Activated CD8-positive, alpha-beta memory T cell treated with anti-CD3 and anti-CD28 coated beads for 36 hours (primary cell): ENCODE results near the gene PIANP. TPM values are rescaled to one million over a fixed set of nuclear protein-coding genes. Genes with fewer than 3 reads are reported as not detected.
"Not testable (repeated sequence)": the region's sequence is repeated elsewhere in the genome, so short reads cannot be mapped to it uniquely, and the experiment has no call there.

Experiments used
- CTCF ChIA-PET: fragments of 350-600 bp; sonication (Branson Sonifier 250); formaldehyde crosslinking; loops from one replicate; lab custom pipeline; 2021; ENCODE audit warnings: antibody characterized with exemption; lab: Charles Lee
- POLR2A ChIA-PET: fragments of 350-600 bp; sonication (Branson Sonifier 250); formaldehyde crosslinking; loops from one replicate; lab custom pipeline; 2021; ENCODE audit warnings: antibody characterized with exemption; lab: Charles Lee
- total RNA-seq, 2 experiments: library from RNA; stranded (reverse); gene quantifications; one replicate each; pipeline ENCODE4 v1.2.3, GENCODE V29; 2021

Gene PIANP
- total RNA-seq, 2 experiments from 2014 or later, result 0.55 to 0.80 TPM

DNA sequence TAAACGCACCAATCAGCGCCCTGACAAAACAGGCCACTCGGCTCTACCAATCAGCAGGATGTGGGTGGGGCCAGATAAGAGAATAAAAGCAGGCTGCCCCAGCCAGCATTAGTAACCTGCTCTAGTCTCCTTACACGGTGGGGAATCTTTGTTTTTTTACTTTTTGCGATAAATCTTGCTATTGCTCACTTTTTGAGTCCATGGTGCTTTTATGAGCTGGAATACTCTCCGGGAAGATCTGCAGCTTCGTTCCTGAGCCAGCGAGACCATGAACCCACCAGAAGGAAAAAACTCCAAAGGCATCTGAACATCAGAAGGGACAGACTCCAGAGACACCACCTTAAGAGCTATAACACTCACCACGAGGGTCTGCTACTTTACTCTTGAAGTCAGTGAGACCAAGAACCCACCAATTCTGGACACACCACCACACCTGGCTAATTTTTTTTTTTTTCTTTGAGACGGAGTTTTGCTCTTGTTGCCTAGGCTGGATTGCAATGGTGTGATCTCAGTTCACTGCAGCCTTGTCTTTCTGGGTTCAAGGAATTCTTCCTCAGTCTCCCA lies 16.3 kb upstream of the PIANP start:
- ChIA-PET POLR2A (no interaction called here), CTCF (no interaction called here)

DNA sequence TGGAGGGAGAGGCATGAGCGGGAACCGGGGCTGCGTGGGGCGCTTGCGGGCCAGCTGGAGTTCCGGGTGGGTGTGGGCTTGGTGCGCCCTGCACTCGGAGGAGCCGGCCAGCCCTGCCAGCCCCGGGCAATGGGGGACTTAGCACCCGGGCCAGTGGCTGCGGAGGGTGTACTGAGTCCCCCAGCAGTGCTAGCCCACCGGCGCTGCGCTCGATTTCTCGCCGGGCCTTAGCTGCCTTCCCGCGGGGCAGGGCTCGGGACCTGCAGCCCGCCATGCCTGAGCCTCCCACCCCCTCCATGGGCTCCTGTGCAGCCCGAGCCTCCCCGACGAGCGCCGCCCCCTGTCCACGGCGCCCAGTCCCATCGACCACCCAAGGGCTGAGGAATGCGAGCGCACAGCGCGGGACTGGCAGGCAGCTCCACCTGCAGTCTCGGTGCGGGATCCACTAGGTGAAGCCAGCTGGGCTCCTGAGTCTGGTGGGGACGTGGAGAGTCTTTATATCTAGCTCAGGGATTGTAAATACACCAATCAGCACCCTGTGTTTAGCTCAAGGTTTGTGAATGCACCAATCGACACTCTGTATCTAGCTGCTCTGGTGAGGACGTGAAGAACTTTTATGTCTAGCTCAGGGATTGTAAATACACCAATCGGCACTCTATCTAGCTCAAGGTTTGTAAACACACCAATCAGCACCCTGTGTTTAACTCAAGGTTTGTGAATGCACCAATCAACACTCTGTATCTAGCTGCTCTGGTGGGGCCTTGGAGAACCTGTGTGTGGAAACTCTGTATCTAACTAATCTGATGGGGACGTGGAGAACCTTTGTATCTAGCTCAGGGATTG lies 15.6 kb upstream of the PIANP start:
- CTCF ChIA-PET, result not testable (repeated sequence)

DNA sequence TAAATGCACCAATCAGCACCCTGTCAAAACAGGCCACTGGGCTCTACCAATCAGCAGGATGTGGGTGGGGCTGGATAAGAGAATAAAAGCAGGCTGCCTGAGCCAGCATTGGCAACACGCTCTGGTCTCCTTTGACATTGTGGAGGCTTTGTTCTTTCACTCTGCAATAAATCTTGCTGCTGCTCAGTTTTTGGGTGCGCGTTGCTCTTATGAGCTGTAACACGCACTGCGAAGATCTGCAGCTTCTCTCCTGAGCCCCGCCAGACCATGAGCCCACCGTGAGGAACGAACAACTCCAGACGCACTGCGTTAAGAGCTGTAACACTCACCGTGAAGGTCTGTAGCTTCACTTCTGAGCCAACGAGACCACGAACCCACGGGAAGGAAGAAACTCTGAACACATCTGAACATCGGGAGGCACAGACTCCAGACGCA lies 8.4 kb upstream of the PIANP start:
- ChIA-PET CTCF (no interaction called here), POLR2A (interaction anchor here (0.5 to 1.3 kb wide), 3 partner anchors 15 to 145 kb away, joined by 3 to 8 read pairs (median 3); partner anchors contain the start of gene COPS7A)

More for the DNA sequence above, 15.6 kb upstream of the PIANP start:
- POLR2A ChIA-PET, result not testable (repeated sequence)

DNA sequence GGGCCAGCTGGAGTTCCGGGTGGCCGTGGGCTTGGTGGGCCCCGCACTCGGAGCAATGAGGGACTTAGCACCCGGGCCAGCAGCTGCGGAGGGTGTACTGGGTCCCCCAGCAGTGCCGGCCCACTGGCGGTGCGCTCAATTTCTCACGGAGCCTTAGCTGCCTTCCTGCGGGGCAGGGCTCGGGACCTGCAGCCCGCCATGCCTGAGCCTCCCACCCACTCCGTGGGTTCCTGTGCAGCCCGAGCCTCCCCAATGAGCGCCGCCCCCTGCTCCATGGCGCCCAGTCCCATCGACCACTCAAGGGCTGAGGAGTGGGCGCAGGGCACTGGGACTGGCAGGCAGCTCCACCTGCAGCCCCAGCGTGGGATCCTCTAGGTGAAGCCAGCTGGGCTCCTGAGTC lies 7.7 kb upstream of the PIANP start:
- ChIA-PET POLR2A (interaction anchor here (1.3 kb wide), 1 partner anchor 15 kb away, joined by 8 read pairs; the partner anchor contains the start of gene COPS7A), CTCF (interaction anchor here (0.6 kb wide), 1 partner anchor 51 kb away, joined by 4 read pairs; no protein-coding TSS in a partner anchor)

DNA sequence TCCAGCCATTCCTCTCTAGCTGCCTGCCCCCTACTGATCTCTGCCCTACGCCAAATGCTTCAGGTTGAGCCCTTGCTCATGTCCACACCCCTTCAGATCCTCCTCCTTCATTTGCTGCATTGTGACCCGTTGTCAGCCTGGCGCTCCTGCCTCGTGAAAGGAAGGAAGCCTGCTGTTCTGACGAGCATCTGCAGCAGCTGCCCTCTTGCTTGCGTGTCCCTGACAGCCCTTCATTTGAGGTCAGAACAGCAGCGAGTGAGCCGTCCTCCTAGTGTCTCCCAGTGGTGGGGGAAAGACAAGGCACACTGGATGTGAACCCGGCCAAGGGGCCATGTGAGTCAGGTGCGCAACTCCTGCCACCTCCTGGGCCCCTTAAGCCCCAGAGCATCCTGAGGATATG lies 3.0 kb upstream of the PIANP start:
- POLR2A ChIA-PET, result no interaction called here
- CTCF ChIA-PET, result no interaction called here

DNA sequence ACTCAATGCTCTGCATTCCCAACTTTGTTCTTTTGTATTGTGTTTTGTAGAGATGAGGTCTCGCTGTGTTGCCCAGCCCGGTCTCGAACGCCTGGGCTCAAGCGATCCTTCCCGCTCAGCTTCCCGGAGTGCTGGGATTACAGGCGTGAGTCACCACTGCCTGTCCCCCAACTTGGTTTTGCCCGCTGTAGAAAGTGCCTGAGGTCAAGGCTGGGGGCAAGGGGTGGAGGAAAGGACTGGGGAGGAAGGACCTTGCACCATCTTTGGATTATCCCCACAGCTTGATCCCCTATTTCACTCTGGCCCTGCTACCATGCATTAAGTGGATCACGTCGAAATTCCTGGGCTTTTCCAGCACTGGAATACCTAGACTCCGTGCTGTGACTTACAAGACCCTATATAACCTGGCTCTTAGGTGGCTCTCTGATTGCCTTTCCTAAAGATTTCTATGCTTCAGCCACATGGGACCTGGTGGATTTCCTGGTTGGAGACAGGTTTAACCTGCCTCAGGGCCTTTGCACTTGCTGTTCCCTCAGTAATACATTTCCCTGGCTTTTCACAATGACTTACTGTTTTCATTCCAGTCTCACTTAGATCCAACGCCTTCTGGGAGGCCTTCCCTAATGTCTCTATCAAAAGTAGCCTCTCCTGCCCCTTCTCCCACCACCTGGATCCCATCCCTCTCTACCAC lies 608 bp upstream of the PIANP start:
- ChIA-PET POLR2A (interaction anchor here (1.2 kb wide), 1 partner anchor 12 kb away, joined by 3 read pairs; the partner anchor contains the start of gene ZNF384), CTCF (no interaction called here)

DNA sequence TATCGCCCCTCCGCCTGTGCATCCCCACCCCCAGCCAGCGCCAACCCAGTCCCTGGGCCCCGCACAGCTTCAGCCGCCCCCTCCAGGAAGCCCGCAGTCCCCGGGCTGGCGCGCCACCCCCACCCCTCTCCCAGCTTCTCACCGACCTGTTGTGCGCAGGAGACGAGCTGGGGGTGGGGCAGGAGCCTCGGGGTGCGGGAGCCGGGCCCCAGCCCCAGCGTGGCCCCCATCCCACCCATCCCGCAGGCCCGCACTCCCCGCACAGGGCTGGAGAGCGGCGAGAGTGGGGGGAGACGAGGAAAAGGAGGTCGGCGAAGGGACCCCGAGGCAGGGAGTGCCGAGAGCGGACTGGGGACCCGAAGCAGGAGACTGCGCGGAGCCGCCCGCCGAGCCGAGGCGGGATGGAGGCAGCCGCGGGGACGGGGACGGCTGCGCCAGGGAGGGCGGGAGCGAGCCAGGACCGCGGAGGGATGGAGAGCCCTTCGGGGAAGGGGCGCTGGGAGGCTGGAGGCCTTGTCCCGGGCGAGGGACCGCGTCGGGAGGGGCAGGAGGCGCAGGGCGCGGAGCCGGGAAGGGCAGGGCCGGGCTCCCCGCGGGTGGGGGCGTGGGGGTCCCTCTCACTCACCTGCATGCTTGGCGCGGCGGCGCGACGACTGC lies 498 bp downstream of the PIANP start:
- POLR2A ChIA-PET, result interaction anchor here (0.5 to 0.6 kb wide), 2 partner anchors 128 to 354 kb away, joined by 3 read pairs; partner anchors contain the start of gene P3H3
- CTCF ChIA-PET, result interaction anchor here (0.6 to 1.0 kb wide), 4 partner anchors 10 to 79 kb away, joined by 3 to 4 read pairs (median 3); no protein-coding TSS in a partner anchor

DNA sequence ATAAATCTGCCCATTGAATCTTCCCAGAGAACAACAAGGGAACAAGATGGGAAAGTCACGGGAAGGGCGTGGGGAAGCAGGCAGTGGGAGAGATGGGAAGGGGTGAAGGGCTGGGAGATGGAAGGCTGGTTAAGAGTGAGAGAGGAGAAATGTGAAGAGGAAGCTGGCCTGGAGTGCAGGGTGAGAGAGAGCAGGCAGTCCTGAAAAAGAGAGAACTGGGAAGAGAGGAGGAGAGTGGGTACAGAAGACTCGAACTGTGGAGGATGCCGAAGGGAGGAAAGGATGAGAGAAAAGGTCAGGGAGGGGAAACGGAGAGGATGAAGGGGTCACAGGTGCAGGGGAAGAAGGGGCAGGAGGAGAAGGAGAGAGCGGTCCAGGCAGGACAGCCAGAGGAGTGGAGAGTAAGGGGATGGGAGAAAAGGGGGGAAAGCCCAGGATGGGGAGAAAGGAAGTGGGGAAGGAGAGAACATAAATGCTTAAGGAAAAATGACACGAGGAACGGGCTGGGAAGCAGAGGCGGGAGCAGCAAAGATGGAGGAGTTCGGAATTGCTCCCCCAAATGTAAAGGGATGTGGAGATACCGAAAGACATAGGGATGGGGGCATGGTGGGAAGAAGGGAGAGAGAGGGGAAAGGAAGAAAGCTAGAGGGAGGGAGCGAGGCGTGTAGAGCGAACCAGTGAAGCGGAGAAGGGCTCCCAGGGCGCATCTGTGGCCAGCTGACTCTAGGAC lies 1.2 kb downstream of the PIANP start:
- ChIA-PET POLR2A (interaction anchor here (0.5 to 0.9 kb wide), 3 partner anchors 10 to 353 kb away, joined by 3 to 4 read pairs (median 3); partner anchors contain the start of genes P3H3 and ZNF384), CTCF (interaction anchor here (0.6 to 1.0 kb wide), 4 partner anchors 10 to 78 kb away, joined by 3 to 4 read pairs (median 3); no protein-coding TSS in a partner anchor)

DNA sequence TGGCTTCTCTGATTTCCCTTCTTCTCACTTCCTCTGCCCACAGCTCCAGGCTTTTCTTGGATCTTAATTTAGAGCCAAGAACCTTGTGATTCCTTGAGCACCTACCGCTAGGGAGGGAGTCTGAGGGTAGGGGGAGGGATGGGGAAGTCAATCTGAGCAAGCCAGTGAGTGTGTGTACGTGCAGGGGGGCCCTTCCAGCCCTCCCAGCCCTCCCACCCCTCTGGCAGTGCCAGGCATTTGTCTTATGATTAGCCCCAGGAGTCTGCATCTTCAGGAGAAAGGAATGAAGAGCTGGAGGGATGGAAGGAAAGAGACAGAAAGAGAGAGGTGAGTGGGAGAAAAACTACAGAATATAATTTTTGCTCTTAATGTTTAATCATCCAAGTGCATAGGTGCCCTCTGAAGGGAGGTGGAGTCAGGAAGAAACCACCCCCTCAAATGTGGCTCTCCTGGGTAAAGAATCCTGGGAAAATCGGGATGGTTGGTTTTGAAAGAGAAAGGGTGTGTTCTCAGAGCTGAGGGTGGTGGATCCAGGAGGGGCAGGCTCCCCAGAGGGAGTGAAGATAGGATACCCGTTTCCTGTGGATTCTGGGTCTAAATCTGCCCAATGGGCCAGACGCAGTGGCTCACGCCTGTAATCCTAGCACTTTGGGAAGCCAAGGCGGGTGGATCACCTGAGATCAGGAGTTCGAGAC lies 2.1 kb downstream of the PIANP start:
- POLR2A ChIA-PET, result interaction anchor here (0.9 kb wide), 1 partner anchor 9 kb away, joined by 4 read pairs; the partner anchor contains the start of gene ZNF384
- CTCF ChIA-PET, result no interaction called here

DNA sequence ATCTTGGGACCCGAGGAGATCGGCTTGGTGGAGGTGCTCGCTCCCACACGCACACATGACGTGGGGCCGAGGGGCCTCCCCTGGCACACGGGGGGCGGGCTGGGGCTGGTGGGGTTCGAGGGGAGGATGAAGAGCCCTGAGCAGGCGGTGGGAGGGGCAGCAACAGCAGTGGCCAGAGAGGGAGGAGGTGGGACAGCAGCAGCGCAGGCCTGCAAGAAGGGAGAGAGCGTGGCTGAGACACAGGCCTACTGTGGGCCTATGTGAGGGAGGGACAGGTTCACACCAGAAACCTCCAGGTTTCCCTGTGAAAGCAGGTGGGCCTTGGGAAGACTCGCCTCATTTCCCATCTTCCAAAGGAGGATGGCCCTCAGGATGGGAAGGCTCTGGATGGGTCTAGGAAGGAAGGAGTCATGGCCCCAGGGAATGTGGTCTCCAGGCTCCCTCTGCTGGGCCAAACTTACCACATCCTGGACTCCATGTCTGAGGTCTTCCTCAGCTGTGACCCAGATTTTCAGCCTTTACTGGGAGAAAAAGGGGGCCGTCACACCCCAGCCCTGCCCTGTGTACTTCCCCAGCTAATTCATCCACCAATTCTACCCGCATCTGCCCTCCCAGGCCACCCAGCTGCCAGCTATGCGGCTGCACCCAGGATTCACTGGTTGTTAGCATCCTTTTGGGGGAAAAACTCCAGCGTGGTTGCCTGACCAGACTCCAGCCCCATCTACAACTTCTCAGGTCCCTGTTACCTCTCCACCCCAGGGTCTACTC lies 2.8 kb downstream of the PIANP start:
- ChIA-PET POLR2A (interaction anchor here (0.6 kb wide), 1 partner anchor 8 kb away, joined by 10 read pairs; no protein-coding TSS in a partner anchor), CTCF (no interaction called here)

DNA sequence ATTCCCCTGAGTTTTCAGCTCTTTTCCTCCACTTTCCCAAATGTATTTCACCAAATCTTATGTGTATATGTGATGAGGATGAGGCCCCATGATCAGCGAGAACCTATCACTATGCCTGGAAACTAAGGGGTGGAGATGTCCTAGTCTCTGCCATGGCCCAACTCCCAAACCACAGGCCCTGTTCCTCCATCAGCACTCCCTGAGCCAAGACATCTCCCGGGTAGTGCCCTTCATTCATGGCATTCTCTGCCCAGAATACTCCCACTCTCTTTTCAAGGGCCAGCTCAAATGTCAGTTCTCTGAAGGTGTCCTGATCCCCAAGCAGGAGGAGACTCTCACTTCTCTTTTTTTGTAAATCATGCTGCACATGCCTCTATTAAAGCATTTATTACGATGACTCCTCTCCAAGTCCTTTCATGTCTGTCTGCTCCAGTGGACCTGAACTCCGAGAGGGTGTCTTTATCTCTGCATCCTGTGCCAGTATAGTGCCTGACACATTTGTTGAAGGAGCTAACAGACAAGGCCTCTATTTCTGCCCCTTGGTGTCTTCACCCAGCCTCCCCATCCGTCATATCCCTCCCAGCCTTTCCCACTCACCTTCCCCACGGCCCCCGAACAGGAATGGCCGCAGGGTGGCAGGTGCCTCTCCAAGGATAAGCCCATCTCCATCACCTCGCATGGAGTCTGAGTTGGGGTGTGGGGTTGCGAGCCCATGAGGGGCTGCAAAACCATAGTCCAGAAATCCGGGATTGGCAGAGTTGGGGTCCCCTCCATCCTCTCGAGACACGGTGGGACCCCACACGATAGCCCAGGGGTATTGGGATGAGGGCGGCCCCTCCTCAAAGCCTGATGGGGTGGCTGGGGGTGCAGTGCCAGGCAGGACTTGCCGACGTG lies 3.7 kb downstream of the PIANP start:
- POLR2A ChIA-PET, result interaction anchor here (0.6 kb wide), 1 partner anchor 9 kb away, joined by 10 read pairs; no protein-coding TSS in a partner anchor
- CTCF ChIA-PET, result no interaction called here

DNA sequence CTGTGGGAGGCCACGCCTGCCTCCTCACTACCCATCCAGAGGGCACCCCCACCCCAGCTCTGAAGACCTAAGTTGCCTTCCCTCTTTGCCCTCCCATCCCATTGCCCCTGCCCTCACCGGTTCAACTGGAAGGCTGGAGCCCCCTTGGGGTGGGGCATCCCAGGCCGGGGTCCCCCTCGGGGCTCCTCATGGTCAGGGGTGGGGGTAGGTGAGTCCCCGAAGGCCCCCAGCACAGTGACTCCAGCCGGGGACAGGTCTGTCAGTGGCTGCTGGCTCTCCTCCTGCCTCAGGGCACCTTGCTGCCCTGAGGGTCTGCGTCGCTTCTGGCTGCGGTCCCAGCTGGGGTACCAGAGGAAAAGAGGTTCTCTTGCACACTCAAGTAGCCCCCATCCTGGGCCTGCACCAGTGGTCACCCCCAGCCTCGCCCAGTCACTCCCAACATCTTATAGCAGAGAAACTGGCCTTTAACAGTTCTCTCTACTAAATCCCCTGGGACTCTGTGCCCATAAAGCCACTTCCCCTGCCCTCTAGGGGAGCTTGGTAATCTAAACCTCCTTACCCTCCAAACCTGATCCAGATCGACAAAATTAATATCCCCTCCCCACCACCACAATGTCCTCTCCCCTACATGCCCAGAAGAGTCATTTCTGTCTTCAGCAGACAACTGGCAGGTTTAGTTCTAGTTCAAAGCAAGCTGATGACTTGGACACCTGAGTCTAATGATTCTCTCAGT lies 5.1 kb downstream of the PIANP start:
- POLR2A ChIA-PET, result no interaction called here
- CTCF ChIA-PET, result interaction anchor here (0.7 kb wide), 1 partner anchor 26 kb away, joined by 4 read pairs; no protein-coding TSS in a partner anchor

DNA sequence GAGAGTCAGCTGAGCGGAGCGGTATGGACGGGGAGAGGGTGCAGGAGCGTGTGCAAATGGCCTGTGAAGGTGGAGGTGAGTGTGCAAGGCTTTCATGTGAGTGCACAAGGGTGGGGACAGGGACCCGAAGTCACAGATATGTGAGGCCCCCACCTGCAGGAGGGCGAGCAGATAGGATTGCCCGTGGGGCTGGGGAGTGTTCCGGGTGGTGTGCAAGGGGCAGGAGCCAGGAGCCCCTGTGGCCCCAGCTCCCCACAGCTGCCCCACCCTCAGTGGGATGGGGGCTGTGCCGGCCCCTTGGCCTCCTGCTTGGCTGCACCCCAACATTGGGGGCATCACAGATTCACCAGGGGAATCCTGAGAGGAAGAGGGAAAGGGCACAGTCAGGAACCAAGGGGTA lies 5.9 kb downstream of the PIANP start:
- ChIA-PET CTCF (no interaction called here), POLR2A (no interaction called here)

DNA sequence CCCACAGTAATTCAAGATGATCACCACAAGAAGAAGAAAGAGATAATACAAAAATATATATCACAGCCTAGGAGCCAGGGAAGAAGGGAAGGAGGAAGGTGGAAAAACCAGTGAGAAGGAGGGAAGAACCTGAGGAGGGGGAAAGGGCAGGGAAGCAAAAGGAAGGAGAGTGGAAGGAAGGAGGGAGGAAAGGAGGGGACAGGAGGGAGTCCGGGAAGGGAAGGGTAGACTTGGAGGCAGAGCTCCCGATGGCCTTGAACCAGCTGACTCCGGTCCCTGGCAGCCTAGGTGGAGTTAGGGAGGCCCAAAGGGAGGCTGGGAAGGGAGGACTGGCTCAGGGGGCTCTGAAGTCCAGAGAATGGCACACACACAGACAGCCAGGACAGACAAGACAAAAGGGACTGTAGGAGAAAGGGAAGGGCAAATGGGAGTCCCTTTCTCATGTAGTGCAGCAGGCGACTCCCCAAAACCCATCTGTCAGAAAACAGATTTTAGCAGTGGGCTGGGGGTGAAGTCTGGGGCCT lies 6.7 kb downstream of the PIANP start:
- CTCF ChIA-PET, result interaction anchor here (0.9 kb wide), 1 partner anchor 136 kb away, joined by 3 read pairs; no protein-coding TSS in a partner anchor

DNA sequence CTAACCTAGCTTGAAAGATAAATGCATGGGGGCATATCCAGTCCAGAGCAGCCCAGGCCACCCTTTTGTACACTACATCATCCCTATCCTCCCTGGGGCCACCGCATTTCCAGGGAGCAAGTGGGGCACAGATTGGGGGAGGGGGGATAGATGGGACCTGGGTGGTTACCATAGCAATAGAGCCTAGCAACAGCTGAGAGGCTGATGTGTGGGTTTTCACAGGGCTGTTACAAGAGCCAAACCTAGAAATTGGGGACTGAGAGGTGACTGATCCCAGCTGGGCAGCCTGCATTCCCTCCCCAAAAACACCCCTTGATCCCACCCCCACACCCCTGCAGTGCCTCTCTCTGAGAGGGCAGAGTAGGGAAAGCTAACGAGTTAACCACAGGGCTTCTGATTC lies 7.7 kb downstream of the PIANP start:
- CTCF ChIA-PET, result interaction anchor here (0.6 to 1.5 kb wide), 3 partner anchors 31 to 135 kb away, joined by 3 to 5 read pairs (median 3); partner anchors contain the start of gene COPS7A
- POLR2A ChIA-PET, result no interaction called here

More for the DNA sequence above, 6.7 kb downstream of the PIANP start:
- POLR2A ChIA-PET, result no interaction called here
